Ishikawa (cell line): Measurements from ENCODE around the gene KCNQ1.

Source experiments
- EP300 ChIP-seq: IDR thresholded peaks from 2 replicates; pipeline ENCODE4 v1.6.1; 2012; ENCODE audit warnings: borderline replicate concordance
- RAD21 ChIP-seq: IDR thresholded peaks from 2 replicates; pipeline ENCODE4 v1.6.1; 2012; ENCODE audit warnings: low read depth
- TAF1 ChIP-seq: IDR thresholded peaks from 2 replicates; pipeline ENCODE4 v1.6.1; 2012; ENCODE audit warnings: low read depth, mild to moderate bottlenecking
- TCF12 ChIP-seq: IDR thresholded peaks from 2 replicates; pipeline ENCODE4 v1.6.1; 2012; ENCODE audit warnings: low read depth
- YY1 ChIP-seq: IDR thresholded peaks from 2 replicates; pipeline ENCODE4 v1.6.1; 2012; ENCODE audit warnings: low read depth
- TF ChIP-seq, protein P1 (sequence below): IDR thresholded peaks from 2 replicates; pipeline ENCODE4 v1.6.1; 2012; ENCODE audit warnings: low read depth, mild to moderate bottlenecking

DNA sequence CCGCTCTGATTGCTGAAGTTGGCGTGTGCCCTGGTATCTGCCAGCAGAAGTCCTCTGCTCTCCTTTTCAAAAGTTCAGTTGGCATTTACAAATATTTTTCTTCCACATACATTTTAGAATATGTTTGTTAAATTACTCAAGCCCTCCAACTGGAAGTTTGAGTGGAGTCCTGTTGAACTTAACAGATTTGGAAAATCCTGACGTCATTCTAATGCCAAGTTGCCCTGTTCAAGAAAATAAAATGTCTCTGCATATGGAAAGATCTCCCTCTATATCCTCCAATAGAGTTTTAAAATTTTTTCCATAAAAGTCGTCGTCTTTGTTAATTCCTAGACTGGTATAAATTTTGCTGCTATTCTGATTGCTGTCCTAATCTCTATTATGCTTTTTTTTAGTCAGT is 251.6 kb downstream of the KCNQ1 start:
- TF ChIP-seq EP300, result no peak
- TF ChIP-seq YY1, result no peak
- no peak for TF ChIP-seq TAF1
- no peak for TF ChIP-seq RAD21
- TF ChIP-seq, protein P1, sequence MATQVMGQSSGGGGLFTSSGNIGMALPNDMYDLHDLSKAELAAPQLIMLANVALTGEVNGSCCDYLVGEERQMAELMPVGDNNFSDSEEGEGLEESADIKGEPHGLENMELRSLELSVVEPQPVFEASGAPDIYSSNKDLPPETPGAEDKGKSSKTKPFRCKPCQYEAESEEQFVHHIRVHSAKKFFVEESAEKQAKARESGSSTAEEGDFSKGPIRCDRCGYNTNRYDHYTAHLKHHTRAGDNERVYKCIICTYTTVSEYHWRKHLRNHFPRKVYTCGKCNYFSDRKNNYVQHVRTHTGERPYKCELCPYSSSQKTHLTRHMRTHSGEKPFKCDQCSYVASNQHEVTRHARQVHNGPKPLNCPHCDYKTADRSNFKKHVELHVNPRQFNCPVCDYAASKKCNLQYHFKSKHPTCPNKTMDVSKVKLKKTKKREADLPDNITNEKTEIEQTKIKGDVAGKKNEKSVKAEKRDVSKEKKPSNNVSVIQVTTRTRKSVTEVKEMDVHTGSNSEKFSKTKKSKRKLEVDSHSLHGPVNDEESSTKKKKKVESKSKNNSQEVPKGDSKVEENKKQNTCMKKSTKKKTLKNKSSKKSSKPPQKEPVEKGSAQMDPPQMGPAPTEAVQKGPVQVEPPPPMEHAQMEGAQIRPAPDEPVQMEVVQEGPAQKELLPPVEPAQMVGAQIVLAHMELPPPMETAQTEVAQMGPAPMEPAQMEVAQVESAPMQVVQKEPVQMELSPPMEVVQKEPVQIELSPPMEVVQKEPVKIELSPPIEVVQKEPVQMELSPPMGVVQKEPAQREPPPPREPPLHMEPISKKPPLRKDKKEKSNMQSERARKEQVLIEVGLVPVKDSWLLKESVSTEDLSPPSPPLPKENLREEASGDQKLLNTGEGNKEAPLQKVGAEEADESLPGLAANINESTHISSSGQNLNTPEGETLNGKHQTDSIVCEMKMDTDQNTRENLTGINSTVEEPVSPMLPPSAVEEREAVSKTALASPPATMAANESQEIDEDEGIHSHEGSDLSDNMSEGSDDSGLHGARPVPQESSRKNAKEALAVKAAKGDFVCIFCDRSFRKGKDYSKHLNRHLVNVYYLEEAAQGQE, result no peak
- TF ChIP-seq TCF12, result no peak
